GM18858 (cell line): Measurements from ENCODE around the gene PLXNC1.

Source experiments
- ATAC-seq: cut with Tn5 transposase; IDR thresholded peaks from one replicate; pipeline ENCODE4 v1.9.1; 2021; ENCODE audit not compliant: unreplicated experiment

Gene PLXNC1

GRCh38 chr12:94333396-94333795 is 185.0 kb downstream of the PLXNC1 start:
- ATAC-seq = no peak

- no peak for ATAC-seq
Measured at GRCh38 chr12:94336211-94336925, 188.0 kb downstream of the PLXNC1 start.

GRCh38 chr12:94338006-94338794 is 189.8 kb downstream of the PLXNC1 start:
- no peak for ATAC-seq

GRCh38 chr12:94340573-94340972 is 192.2 kb downstream of the PLXNC1 start:
- ATAC-seq = no peak

- no peak for ATAC-seq
Measured at GRCh38 chr12:94353130-94353529, 204.8 kb downstream of the PLXNC1 start.
